HL-60 (cell line): ENCODE measurements around the gene AFF3.

Experiments used
- CTCF ChIP-seq: IDR thresholded peaks from one replicate; pipeline ENCODE4 v1.5.1; 2011; ENCODE audit warnings: low read length, control low read depth, inconsistent platforms; ENCODE audit not compliant: insufficient read depth
- GABPA ChIP-seq: IDR thresholded peaks from 2 replicates; pipeline ENCODE4 v1.6.1; 2012; ENCODE audit warnings: low read depth
- POLR2AphosphoS5 ChIP-seq: IDR thresholded peaks from 2 replicates; pipeline ENCODE4 v1.6.1; 2012; ENCODE audit warnings: low read depth
- REST ChIP-seq: IDR thresholded peaks from 2 replicates; pipeline ENCODE4 v1.6.1; 2012; ENCODE audit warnings: low read depth; ENCODE audit not compliant: insufficient replicate concordance
- SPI1 ChIP-seq: IDR thresholded peaks from 2 replicates; pipeline ENCODE4 v1.6.1; 2012; ENCODE audit warnings: low read depth, mild to moderate bottlenecking, borderline replicate concordance

GRCh38 chr2:99851089-99851488 lies 291.3 kb downstream of the AFF3 start:
- TF ChIP-seq REST (no peak), CTCF (no peak), SPI1 (no peak), POLR2AphosphoS5 (no peak), GABPA (no peak)
